ACHN (cell line): Measurements from ENCODE around the gene SULT1C2.
"Not testable (repeated sequence)": the region's sequence is repeated elsewhere in the genome, so short reads cannot be mapped to it uniquely, and the experiment has no call there.

Experiments used
- DNase-seq: peaks from one replicate; pipeline ENCODE4 v3.0.0-alpha.2; 2015
- in situ Hi-C: cut with HindIII; loops from 2 replicates; pipeline ENCODE4 v1.10.0; 2017; ENCODE audit warnings: low sequenced_read_pairs, low pct_ligation_motif_present, low pct_unique_long_range_greater_than_20kb

SULT1C2 gene

DNA sequence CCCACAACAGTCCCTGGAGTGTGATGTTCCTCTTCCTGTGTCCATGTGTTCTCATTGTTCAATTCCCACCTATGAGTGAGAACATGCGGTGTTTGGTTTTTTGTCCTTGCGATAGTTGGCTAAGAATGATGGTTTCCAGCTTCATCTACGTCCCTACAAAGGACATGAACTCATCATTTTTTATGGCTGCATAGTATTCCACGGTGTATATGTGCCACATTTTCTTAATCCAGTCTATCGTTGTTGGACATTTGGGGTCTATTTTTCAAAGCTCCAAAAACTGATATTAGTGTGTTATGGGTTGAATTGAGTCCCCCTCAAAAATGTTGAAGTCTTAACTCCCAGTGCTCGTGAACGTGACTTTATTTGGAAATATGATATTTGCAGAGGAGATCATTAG is 4.1 kb upstream of the SULT1C2 start:
- DNase-seq, in situ Hi-C loops: not testable (repeated sequence)

DNA sequence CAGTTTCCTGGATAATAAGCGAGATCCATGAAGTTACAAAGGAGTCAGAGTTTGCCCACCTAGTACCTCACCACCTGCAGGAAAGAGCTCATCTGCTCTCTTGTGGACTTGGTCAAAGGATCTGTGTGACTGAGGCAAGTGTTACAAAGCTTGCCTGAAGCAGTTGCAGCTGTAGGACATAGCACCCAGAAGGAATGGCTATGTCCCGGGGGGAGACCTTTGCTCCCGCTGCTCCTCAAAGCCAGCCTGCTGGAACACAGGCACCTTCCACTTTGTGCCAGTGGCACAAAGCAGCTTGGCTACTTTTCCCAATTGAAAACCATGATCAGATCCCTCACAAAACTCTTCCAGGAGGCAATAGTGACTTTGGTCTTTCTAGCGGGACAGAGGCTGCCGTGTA is 3.1 kb upstream of the SULT1C2 start:
- in situ Hi-C loops = no loop called here
- no peak for DNase-seq

DNA sequence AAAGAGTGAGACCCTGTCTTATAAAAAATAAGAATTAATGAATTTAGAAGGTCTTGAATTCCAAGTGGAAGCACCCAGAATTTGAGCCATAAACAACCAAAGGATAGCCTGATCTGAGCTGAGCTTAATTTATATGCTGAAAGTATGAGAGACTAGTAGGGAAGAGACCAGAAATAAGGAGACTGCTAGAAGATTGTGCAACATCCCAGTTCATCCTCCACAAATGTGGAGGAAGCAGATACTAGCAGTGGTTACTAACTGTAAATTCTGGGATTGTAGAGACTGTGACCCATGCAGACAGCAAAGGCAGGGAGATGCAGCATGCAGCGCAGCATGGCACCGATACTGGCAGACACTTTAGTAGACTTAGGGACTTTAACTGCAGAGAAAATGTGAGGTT is 1.5 kb upstream of the SULT1C2 start:
- no peak for DNase-seq
- in situ Hi-C loops = no loop called here

DNA sequence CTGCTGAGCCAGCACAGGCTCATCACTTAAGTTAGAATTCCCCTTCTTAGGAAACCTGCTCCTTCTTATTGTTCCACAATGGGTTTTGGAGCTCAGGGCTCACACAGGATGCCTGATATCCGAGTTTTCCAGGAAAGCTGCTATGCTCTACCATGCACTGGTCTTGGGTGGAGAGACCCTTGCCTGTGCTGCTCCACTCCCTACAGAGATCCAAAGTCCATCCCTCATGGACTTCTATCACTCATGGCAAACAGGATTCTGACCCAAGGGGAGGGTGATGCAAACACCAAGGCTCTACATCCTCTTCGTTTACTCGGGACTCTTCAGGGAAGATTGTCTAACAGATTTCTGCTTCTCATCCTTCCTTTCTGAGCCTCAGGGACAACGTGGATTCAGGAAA is 5.2 kb downstream of the SULT1C2 start:
- no peak for DNase-seq
- in situ Hi-C loops = no loop called here

DNA sequence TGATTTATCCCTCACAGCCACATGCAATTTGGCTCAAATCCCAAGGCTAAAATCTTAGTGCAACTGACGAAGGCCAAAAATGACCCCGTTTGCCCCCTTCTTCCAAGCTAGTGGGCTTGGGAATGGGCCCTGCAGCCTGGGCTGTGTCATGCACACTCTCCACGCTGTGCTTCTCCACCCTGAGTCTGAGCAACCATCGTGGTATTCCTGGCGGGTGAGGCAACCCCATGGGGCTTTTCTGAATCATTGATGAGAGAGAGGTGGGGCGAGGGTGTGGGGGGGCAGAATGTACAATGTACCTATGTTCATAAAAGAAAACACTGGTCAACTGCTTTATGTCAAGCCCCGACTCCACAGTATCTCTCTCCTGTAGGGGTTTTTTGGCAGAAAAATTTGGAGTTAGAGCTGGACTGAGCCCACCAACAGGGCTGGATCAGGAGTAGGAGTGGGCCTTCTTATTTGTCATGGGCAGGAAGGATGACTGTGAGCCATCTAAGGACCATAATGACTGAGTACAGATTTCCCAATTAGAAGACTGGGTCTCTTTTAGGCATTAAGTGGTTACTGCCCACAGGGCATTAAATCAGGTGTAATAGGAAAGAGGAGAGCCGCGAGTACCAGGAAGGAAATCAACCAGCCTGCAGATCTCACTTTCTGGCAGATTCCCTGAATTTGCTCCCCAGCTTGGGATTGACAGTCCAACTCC is 8.9 kb downstream of the SULT1C2 start:
- in situ Hi-C loops = no loop called here
- DNase-seq = peak; percentile 38

DNA sequence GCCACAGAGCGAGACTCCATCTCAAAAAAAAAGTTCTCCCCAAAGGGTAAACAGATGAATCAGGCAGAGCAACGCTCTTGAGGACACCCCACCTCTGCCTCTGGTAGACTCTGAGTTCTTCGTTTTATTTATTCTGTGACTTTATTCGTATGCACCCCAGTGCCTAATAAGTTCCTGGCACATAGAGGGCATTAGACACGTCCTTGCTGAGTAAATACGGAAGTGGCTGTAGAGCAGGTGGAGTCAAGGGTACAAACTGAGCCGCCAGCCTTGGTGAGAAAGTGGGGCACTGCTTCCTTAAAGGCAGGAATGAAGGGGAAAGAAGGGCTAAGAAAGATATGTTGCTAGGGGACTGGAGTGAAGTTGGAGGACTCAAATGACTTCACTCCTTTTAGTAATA is 12.9 kb downstream of the SULT1C2 start:
- in situ Hi-C loops = no loop called here

DNA sequence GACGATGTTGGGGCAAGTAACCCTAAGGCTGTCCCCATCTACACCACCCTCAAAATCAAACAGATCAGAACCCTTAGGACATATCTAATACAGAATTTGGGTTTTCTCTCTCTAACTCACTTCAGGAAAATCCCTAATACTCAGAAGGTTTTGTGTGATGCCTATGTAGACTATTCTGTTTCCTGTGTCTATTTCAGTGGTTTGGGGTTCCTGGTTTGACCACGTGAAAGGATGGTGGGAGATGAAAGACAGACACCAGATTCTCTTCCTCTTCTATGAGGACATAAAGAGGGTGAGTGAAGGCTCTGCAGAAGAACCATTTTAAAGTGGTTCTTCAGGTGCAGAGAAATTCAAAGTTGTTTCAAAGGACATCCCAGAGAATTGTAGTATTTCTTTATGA is 16.3 kb downstream of the SULT1C2 start:
- DNase-seq = no peak
- in situ Hi-C loops = no loop called here

More for the DNA sequence above, 12.9 kb downstream of the SULT1C2 start:
- no peak for DNase-seq

DNA sequence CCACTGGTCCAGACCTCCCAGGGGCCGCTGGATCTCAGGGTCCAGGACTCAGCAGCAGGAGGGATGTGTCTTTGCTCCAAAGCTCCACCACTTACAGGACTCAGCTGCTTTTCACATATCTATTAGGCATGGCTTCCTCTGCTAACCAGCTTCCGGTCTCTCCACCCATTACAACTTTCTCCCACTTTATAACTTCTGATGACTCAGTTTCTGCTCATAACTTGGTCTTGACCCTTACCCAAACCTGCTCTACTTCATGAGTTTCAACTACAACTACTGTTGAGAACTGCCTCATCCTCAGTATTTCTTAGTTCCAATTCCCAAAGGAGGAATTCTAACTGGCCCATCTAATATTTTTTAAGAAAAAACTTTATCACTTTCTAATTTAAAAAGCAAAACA is 17.2 kb downstream of the SULT1C2 start:
- no peak for DNase-seq
- in situ Hi-C loops = no loop called here

DNA sequence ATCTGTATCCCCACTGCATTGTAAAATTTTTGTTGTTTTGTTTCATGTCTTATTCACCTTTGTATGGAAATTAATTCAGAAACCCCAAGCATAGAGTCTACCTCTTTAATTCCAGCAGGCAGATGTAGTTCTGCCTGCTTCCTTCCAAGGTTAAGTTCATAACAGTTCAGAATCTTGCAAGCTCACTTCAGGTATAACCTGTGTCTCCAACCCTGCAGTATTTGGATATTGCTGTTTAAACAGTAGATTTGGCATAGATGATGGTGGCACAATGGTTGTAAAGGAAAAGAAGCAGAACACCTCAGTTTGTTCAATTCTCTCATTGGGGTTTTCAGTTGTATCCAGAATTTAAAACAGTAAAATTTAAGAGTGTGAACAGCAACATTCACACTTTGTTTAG is 21.2 kb downstream of the SULT1C2 start:
- no peak for DNase-seq
- in situ Hi-C loops = no loop called here

DNA sequence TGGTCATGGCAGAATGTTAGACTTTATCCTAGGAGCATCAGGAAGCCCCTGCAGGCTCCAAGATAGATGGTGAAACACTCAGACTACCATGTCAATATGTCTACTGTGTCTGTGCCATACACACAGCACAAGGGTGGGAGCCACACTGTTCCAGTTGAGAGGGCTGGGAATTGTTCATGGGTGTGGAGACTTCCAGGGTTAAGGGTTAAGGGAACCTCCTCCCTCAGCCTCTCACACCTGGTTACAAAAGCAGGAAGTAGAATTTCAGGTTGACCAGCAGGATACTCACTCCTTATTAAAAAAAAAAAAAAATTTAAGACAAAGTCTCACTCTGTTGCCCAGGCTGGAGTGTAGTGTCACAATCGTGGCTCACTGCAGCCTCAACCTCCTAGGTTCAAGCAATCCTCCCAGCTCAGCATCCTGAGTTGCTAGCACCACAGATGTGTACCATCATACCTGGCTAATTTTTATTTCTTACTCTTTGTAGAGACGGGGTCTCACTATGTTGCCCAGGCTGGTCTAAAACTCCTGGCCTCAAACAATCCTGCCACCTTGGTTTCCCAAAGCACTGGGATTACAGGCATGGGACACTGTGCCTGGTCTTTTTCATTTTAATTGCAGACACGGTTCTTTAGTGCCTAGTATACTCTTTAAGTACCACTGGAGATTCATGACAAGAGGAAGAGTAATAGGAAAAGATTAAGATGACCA is 26.0 kb downstream of the SULT1C2 start:
- in situ Hi-C loops = no loop called here
- no peak for DNase-seq

DNA sequence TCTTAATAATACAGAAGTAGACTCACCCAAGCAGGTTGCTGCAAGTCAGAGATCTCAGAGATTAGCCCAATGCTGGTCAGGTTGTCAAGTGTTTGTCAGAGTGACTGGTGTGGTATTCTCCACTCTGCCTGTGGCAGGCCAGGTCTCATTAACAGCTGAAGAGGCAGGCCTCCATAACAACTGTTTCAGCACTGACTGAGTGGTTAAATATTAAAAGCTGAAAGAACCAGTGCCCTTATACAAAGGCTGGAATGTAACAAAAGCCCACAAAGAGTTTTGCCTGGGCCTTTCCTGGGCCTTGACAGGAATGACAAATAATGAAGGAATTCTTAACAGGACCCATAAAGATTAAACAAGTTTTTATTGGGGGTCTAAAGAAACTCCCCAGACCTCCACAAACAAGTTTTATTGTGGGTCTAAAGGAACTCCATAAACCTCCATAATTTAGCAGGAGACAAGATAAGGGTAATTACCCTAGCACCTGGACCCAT is 26.8 kb downstream of the SULT1C2 start:
- peak; percentile 89 for DNase-seq
- in situ Hi-C loops = no loop called here

DNA sequence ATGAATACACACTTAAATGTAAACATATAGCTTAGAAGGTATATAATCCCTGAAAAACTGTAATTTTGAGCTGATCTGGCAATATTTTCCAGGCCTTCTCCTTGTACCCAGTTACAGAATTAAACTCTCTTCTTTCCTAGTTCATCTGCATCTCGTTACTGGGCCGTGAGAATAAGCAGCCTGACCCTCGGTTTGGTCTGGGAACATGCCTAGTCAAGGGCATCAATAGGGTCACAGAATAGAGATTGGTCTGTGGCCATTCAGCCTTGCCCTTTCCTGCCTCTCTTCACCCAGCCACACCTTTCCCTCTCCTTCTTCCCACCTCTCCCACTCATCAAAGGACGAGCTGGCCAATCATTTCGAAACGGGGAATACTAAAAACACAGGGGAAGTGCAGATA is 27.3 kb downstream of the SULT1C2 start:
- no peak for DNase-seq
- in situ Hi-C loops = no loop called here

DNA sequence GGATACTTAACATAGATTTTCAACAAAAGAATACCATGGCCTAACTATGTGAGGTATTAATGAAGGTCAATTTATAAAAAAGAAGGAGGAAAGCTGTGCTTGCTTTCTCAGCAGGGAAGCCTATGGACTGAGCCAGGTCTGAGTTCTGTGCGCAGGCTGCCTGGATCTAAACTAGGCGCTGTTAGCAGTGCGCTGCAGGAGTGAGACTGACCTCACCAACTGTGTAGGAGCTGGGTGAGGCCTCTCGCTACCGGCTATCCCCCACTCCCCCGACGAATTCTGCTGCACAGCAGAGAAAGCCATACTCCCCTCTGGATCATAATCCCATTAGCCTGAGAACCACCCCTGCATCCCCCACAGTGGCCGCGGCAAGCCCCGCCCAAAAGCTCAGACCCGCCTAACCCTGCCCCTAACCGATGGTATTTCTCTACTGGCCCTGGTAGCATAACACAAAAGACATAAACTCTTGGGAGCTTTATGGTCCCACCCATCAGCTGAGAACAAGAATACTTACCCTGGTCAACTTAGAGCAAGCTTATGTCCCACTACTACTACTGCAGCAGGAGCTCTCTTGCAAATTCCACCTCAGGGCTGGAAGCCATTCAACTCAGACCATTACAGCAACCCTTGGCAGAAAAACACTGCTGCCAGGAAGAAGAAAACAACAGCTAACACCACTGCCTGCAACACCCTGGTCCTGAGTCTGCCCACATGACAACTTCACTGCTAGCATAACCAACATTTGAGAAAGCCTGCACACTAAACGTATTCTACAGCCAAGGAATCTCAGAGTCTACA is 28.0 kb downstream of the SULT1C2 start:
- no peak for DNase-seq
- in situ Hi-C loops = no loop called here

DNA sequence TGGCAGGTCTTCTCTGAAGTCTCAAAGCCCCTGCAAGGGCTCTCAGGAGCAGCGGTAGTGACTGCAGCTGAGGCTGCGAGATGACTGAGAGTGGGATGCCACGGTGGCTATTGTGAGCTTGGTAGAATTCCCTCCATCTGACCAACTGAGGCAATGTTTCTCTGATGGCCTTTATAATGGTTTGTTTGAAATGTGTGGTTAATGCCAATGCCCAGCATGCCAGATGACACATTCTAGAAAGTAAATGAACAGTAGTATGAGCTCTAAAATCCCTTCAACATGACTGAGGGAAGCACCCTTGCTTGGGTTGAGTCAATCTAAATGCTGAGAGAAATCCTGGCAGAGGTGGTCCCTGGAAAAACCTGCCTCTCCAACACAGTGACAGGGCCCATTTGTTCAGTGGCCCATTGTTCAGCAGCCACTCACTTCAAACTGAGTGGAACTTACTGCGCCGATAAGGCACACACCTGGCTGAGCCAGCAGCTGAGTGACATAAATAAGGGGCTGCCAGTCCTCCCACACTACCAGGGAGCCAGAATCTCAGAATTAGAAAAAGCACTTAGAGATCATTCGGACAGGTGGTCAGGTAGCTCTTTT is 31.7 kb downstream of the SULT1C2 start:
- in situ Hi-C loops = no loop called here
- no peak for DNase-seq

DNA sequence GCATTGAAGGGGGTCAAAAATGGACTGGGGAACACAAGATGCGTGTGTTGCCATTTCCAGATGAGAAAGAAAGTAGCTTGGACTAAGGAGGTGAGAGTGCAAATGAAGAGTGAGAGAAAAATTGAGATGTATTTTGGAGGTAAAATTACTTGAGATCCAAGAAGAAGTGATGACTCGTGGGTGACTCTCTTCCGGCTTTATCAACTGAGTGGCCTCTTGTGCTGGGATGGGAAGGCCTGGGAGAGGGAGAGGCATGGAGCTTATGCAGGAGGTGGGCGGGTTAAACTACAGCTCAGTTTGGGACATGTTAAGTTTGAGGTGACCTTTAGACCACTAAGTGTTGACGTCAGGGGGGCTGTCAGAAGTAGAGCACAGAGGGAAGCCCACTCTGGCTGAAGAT is 34.9 kb downstream of the SULT1C2 start:
- DNase-seq = peak; percentile 29
- in situ Hi-C loops = no loop called here

DNA sequence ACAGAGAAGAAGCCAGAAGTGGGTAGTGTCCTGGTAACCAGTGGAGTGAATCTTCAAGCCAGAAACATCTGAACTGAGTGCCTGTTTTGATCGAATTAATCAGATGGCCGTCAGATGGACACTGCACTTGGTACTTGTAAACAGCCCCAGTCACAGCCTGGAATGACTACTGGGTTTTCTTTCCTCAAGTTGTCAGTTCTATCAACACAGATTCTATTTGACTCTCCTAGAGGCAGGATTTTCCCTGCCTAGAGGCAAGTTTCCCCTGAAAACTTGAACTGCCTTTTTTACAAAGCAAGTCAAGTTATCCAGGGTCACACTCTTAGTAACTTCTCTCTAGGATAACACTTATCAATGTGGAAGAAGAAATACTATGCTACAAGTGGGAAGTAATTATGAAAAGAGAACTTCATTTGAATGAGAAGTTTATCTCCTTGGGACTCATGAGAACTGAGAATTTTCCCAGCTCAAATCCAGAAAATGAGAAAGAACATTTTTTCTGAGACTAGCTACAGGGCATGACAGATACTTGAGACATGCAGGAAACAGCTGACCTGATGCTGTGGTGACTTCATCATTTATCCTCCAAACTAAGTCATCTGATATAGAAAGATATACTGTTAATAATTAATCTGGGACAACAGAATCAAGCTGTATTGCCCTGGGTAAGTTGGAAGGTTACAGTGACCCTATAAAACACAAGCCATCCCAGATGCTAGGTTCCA is 36.0 kb downstream of the SULT1C2 start:
- DNase-seq = peak; percentile 45
- in situ Hi-C loops = no loop called here

DNA sequence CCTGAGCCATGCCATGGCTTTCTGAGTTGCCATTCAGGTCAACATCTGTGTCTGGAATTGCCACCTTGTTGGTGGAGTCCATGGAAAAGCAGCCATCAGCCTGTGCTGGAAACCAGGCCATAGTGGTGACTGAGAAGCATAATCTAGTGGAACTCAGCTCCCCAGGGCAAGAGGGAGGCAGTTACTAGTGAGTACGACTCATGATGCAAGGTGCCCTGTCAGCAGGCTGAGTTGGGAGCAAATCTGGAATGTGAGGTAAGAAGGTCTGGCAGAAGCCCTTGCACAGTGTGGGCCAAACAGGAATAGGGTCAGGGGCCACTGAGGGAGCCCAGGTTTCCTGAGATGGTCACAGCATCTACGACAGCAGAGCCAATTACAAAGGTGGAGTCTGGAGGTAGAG is 37.1 kb downstream of the SULT1C2 start:
- in situ Hi-C loops = no loop called here
- no peak for DNase-seq

DNA sequence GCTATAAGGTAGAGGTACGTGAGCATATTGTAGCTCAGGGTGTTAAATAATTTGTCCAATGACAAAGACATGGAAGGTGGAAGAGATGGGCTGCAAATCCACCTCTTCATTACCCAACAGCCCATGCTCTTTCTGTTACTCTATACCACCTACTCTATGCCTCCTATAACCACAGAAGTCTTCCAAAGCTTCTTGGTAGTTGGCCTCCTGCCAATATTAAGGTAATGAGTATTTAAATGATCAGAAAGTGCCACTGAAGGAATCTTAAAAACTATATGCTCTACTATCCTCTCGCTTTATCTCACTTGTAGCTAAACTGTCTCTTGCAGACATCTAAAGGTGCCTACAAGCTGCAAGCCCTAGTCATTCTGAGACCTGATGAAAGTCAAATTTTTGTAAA is 41.1 kb downstream of the SULT1C2 start:
- in situ Hi-C loops = no loop called here
- no peak for DNase-seq
